Liver (tissue), 9 donors: ENCODE results near the gene FGFR3. TPM values are rescaled to one million over a fixed set of nuclear protein-coding genes. Genes with fewer than 3 reads are reported as not detected.

Experiments used
- DNase-seq: peaks from one replicate; pipeline ENCODE4 v3.0.0-alpha.2; 2017; ENCODE audit warnings: low spot score
- H3K27ac ChIP-seq, 2 donors: one replicate each; pipeline ENCODE4 v1.7.0; 2013; ENCODE audit warnings: inconsistent platforms in 2 of 2, low read length in 2 of 2, control low read depth in 1 of 2, low read depth in 1 of 2, mild to moderate bottlenecking in 1 of 2
- H3K27me3 ChIP-seq, 4 donors: one replicate each; pipeline versions ENCODE4 v1.6.1 to v1.7.0; 2013; ENCODE audit warnings: low read length in 3 of 4, inconsistent platforms in 1 of 4, mild to moderate bottlenecking in 1 of 4, moderate library complexity in 1 of 4; ENCODE audit not compliant: control insufficient read depth in 4 of 4, insufficient read depth in 4 of 4
- H3K36me3 ChIP-seq, 4 donors: one replicate each; pipeline versions ENCODE4 v1.6.1 to v1.7.0; 2013; ENCODE audit warnings: low read length in 3 of 4, mild to moderate bottlenecking in 3 of 4, low read depth in 1 of 4, moderate library complexity in 1 of 4; ENCODE audit not compliant: control insufficient read depth in 4 of 4, insufficient read depth in 3 of 4
- H3K4me1 ChIP-seq, 4 donors: one replicate each; pipeline versions ENCODE4 v1.6.1 to v1.7.0; 2013; ENCODE audit warnings: low read length in 3 of 4, mild to moderate bottlenecking in 3 of 4, moderate library complexity in 1 of 4; ENCODE audit not compliant: control insufficient read depth in 4 of 4, insufficient read depth in 4 of 4
- H3K4me3 ChIP-seq, 3 donors: one replicate each; pipeline versions ENCODE4 v1.6.1 to v1.7.0; 2013; ENCODE audit warnings: low read length in 3 of 3, control low read depth in 1 of 3, low read depth in 1 of 3, mild to moderate bottlenecking in 1 of 3
- H3K9ac ChIP-seq, 2 donors: one replicate each; pipeline ENCODE4 v1.7.0; 2013; ENCODE audit warnings: low read length in 2 of 2, mild to moderate bottlenecking in 2 of 2, moderate library complexity in 2 of 2, control low read depth in 1 of 2, low read depth in 1 of 2
- H3K9me3 ChIP-seq, 4 donors: one replicate each; pipeline versions ENCODE4 v1.6.1 to v1.7.0; 2013; ENCODE audit warnings: low read length in 3 of 4; ENCODE audit not compliant: control insufficient read depth in 4 of 4
- EGR1 ChIP-seq, 2 donors: IDR thresholded peaks; 2 replicates each; pipeline ENCODE4 v1.6.1; 2016 to 2018; ENCODE audit warnings: antibody characterized with exemption in 2 of 2, low read depth in 2 of 2
- FOXA1 ChIP-seq: IDR thresholded peaks from 2 replicates; pipeline ENCODE4 v1.6.1; 2016; ENCODE audit warnings: antibody characterized with exemption
- FOXA2 ChIP-seq: IDR thresholded peaks from 2 replicates; pipeline ENCODE4 v1.6.1; 2016; ENCODE audit warnings: antibody characterized with exemption
- GABPA ChIP-seq, 2 donors: IDR thresholded peaks in 1 of 2; conservative IDR thresholded peaks in 1 of 2; 2 replicates each; pipeline ENCODE4 v1.6.1; 2016; ENCODE audit warnings: antibody characterized with exemption in 2 of 2, mild to moderate bottlenecking in 1 of 2, moderate library complexity in 1 of 2
- HNF4A ChIP-seq, 2 donors: conservative IDR thresholded peaks; 2 replicates each; pipeline ENCODE4 v1.6.1; 2016; ENCODE audit warnings: antibody characterized with exemption in 2 of 2, mild to moderate bottlenecking in 2 of 2
- HNF4G ChIP-seq: IDR thresholded peaks from 2 replicates; pipeline ENCODE4 v1.6.1; 2016; ENCODE audit warnings: antibody characterized with exemption
- NR2F2 ChIP-seq: IDR thresholded peaks from 2 replicates; pipeline ENCODE4 v1.6.1; 2016; ENCODE audit warnings: antibody characterized with exemption
- RAD21 ChIP-seq, 2 donors: IDR thresholded peaks; 2 replicates each; pipeline ENCODE4 v1.6.1; 2016; ENCODE audit warnings: antibody characterized with exemption in 2 of 2, mild to moderate bottlenecking in 2 of 2
- RXRA ChIP-seq, 2 donors: IDR thresholded peaks; 2 replicates each; pipeline ENCODE4 v1.6.1; 2017 to 2018; ENCODE audit warnings: antibody characterized with exemption in 2 of 2, mild to moderate bottlenecking in 1 of 2
- SP1 ChIP-seq: IDR thresholded peaks from 2 replicates; pipeline ENCODE4 v1.6.1; 2018; ENCODE audit warnings: antibody characterized with exemption, mild to moderate bottlenecking
- YY1 ChIP-seq: IDR thresholded peaks from 2 replicates; pipeline ENCODE4 v1.6.1; 2016; ENCODE audit warnings: antibody characterized with exemption, mild to moderate bottlenecking
- WGBS: extraction: QIAGEN DNeasy Blood & Tissue Kit; methylation state at CpG from one replicate; pipeline ENCODE4 v1.1.7; 2013; 5-methylcytosine and 5-hydroxymethylcytosine counted together
- polyA plus RNA-seq, 2 donors: library from polyadenylated mRNA; stranded (reverse) in 1 of 2; unstranded in 1 of 2; fragments of 200-250 nt in 1 of 2; fragments of >200 nt in 1 of 2; fragmentation: Nextera tagmentation in 1 of 2; extraction: Ambion mirVana in 1 of 2; gene quantifications; one replicate each; pipeline versions ENCODE4 v1.2.1 to v1.2.3, GENCODE V29; 2013 to 2015
- total RNA-seq, 2 donors: library from RNA; depleted of rRNA; stranded (reverse); fragments of >200 nt; gene quantifications; one replicate each; pipeline ENCODE4 v1.2.3, GENCODE V29; 2014
- TF ChIP-seq, protein P1 (sequence below): IDR thresholded peaks from 2 replicates; pipeline ENCODE4 v1.6.1; 2016; ENCODE audit warnings: antibody characterized with exemption
- TF ChIP-seq, protein P2 (sequence below): IDR thresholded peaks from 2 replicates; pipeline ENCODE4 v1.6.1; 2016; ENCODE audit warnings: antibody characterized with exemption, mild to moderate bottlenecking
- TF ChIP-seq, protein P3 (sequence below): fragments of 150-350 bp; IDR thresholded peaks from 2 replicates; pipeline ENCODE4 v1.5.1; 2017; ENCODE audit warnings: improper control_type of control experiment, low read depth, low read length; ENCODE audit not compliant: missing input control
- TF ChIP-seq, protein P4 (sequence below): IDR thresholded peaks from 2 replicates; pipeline ENCODE4 v1.6.1; 2016; ENCODE audit warnings: antibody characterized with exemption
- TF ChIP-seq, protein P5 (sequence below): IDR thresholded peaks from 2 replicates; pipeline ENCODE4 v1.6.1; 2016; ENCODE audit warnings: antibody characterized with exemption
- donor health status: healthy.
- donor health status: healthy.
- donor health status: healthy.
- donor health status: healthy.
- donor health status: healthy.

FGFR3 gene
- total and polyA plus RNA-seq, 4 donors, result 5.6 to 40.0 (median 29.1) TPM

DNA sequence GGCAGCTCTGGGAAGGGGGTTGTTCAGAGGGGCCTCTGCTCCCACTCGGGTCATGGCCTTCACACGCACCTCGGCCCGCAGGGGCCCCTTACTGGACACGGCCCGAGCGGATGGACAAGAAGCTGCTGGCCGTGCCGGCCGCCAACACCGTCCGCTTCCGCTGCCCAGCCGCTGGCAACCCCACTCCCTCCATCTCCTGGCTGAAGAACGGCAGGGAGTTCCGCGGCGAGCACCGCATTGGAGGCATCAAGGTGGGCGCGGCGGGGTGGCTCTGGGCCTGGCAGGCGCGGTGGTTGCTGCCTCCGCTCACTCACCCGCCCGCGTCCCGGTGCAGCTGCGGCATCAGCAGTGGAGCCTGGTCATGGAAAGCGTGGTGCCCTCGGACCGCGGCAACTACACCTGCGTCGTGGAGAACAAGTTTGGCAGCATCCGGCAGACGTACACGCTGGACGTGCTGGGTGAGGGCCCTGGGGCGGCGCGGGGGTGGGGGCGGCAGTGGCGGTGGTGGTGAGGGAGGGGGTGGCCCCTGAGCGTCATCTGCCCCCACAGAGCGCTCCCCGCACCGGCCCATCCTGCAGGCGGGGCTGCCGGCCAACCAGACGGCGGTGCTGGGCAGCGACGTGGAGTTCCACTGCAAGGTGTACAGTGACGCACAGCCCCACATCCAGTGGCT lies 8.3 kb downstream of the FGFR3 start:
- no peak for TF ChIP-seq RAD21 (IDR thresholded peaks at IDR 0.05)
- no peak for TF ChIP-seq EGR1 (IDR thresholded peaks at IDR 0.05; ENCODE audit: low read depth in 2 of 2)
- no peak for TF ChIP-seq SP1
- TF ChIP-seq, protein P1, sequence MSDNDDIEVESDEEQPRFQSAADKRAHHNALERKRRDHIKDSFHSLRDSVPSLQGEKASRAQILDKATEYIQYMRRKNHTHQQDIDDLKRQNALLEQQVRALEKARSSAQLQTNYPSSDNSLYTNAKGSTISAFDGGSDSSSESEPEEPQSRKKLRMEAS, result no peak
- TF ChIP-seq FOXA1, result no peak
- TF ChIP-seq YY1, result no peak
- no peak for TF ChIP-seq NR2F2
- TF ChIP-seq RXRA (IDR thresholded peaks at IDR 0.05), result no peak
- no peak for TF ChIP-seq FOXA2
- TF ChIP-seq, protein P2, sequence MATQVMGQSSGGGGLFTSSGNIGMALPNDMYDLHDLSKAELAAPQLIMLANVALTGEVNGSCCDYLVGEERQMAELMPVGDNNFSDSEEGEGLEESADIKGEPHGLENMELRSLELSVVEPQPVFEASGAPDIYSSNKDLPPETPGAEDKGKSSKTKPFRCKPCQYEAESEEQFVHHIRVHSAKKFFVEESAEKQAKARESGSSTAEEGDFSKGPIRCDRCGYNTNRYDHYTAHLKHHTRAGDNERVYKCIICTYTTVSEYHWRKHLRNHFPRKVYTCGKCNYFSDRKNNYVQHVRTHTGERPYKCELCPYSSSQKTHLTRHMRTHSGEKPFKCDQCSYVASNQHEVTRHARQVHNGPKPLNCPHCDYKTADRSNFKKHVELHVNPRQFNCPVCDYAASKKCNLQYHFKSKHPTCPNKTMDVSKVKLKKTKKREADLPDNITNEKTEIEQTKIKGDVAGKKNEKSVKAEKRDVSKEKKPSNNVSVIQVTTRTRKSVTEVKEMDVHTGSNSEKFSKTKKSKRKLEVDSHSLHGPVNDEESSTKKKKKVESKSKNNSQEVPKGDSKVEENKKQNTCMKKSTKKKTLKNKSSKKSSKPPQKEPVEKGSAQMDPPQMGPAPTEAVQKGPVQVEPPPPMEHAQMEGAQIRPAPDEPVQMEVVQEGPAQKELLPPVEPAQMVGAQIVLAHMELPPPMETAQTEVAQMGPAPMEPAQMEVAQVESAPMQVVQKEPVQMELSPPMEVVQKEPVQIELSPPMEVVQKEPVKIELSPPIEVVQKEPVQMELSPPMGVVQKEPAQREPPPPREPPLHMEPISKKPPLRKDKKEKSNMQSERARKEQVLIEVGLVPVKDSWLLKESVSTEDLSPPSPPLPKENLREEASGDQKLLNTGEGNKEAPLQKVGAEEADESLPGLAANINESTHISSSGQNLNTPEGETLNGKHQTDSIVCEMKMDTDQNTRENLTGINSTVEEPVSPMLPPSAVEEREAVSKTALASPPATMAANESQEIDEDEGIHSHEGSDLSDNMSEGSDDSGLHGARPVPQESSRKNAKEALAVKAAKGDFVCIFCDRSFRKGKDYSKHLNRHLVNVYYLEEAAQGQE, result no peak
- TF ChIP-seq GABPA (IDR thresholded peaks at IDR 0.05 in 1 of 2, conservative IDR thresholded peaks at IDR 0.05 in 1 of 2), result no peak
- no peak for TF ChIP-seq HNF4G
- TF ChIP-seq, protein P3, sequence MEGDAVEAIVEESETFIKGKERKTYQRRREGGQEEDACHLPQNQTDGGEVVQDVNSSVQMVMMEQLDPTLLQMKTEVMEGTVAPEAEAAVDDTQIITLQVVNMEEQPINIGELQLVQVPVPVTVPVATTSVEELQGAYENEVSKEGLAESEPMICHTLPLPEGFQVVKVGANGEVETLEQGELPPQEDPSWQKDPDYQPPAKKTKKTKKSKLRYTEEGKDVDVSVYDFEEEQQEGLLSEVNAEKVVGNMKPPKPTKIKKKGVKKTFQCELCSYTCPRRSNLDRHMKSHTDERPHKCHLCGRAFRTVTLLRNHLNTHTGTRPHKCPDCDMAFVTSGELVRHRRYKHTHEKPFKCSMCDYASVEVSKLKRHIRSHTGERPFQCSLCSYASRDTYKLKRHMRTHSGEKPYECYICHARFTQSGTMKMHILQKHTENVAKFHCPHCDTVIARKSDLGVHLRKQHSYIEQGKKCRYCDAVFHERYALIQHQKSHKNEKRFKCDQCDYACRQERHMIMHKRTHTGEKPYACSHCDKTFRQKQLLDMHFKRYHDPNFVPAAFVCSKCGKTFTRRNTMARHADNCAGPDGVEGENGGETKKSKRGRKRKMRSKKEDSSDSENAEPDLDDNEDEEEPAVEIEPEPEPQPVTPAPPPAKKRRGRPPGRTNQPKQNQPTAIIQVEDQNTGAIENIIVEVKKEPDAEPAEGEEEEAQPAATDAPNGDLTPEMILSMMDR, result no peak
- TF ChIP-seq HNF4A (conservative IDR thresholded peaks at IDR 0.05), result no peak
- TF ChIP-seq, protein P4, sequence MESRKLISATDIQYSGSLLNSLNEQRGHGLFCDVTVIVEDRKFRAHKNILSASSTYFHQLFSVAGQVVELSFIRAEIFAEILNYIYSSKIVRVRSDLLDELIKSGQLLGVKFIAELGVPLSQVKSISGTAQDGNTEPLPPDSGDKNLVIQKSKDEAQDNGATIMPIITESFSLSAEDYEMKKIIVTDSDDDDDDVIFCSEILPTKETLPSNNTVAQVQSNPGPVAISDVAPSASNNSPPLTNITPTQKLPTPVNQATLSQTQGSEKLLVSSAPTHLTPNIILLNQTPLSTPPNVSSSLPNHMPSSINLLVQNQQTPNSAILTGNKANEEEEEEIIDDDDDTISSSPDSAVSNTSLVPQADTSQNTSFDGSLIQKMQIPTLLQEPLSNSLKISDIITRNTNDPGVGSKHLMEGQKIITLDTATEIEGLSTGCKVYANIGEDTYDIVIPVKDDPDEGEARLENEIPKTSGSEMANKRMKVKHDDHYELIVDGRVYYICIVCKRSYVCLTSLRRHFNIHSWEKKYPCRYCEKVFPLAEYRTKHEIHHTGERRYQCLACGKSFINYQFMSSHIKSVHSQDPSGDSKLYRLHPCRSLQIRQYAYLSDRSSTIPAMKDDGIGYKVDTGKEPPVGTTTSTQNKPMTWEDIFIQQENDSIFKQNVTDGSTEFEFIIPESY, result no peak
- TF ChIP-seq, protein P5, sequence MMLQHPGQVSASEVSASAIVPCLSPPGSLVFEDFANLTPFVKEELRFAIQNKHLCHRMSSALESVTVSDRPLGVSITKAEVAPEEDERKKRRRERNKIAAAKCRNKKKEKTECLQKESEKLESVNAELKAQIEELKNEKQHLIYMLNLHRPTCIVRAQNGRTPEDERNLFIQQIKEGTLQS, result no peak
- H3K4me1 ChIP-seq, result peaks cover 19 to 32% (median 28%) of the 10 kb centered on the region in 4 donors
- H3K27ac ChIP-seq, result no peak overlapping the region
- WGBS, result 94% methylated on average over 56 of the region's 56 CpGs
- H3K27me3 ChIP-seq, result no peaks in the 10 kb centered on the region
- H3K36me3 ChIP-seq, result peaks cover 4 to 24% (median 14%) of the 10 kb centered on the region in 4 donors
- DNase-seq, result no peak
- no peaks in the 10 kb centered on the region for H3K9me3 ChIP-seq
- H3K9ac ChIP-seq, result no peak overlapping the region
- H3K4me3 ChIP-seq, result no peak overlapping the region
